HCT116 (cell line): Measurements from ENCODE around the gene APBB2. TPM values are rescaled to one million over a fixed set of nuclear protein-coding genes. Genes with fewer than 3 reads are reported as not detected.

Experiments used
- ATAC-seq: fragments of 200-7000 bp; cut with Tn5 transposase; 2 replicates; pipeline ENCODE4 v1.9.1; 2020; ENCODE audit warnings: mild to moderate bottlenecking, moderate library complexity
- BruUV-seq: library from RNA; stranded (reverse); fragments of 400-500 nt; replicated peaks from 2 replicates; lab custom pipeline; 2021; lab: Mats Ljungman, UMichigan
- CTCF ChIA-PET: fragments of 300-600 bp; sonication (Branson Sonifier 250); formaldehyde crosslinking; loops from one replicate; lab custom pipeline; 2021; ENCODE audit warnings: antibody characterized with exemption; lab: Charles Lee
- POLR2A ChIA-PET: fragments of 300-600, 350-600 bp; sonication (Branson Sonifier 250); formaldehyde crosslinking; loops from one replicate; lab custom pipeline; 2021; ENCODE audit warnings: antibody characterized with exemption; lab: Charles Lee
- RAD21 ChIA-PET, 2 experiments: fragments of 300-600 bp; sonication (Branson Sonifier 250); formaldehyde crosslinking; loops; one replicate each; lab custom pipeline; 2023; ENCODE audit warnings: low total read pairs in 2 of 2; ENCODE audit not compliant: uncharacterized antibody in 2 of 2, unreplicated experiment in 2 of 2, low non-redundant PET in 1 of 2; lab: Charles Lee
- DNase-seq: peaks from one replicate; pipeline ENCODE4 v3.0.0-alpha.2; 2010; ENCODE audit warnings: low read depth, low spot score
- H2AFZ ChIP-seq: fragments of 200-600 bp; shearing (Covaris generic), sonication (generic); 2 replicates; pipeline ENCODE4 v1.6.1; 2017; ENCODE audit warnings: low read depth, mixed run types, mixed read lengths, antibody characterized with exemption, low read length; ENCODE audit not compliant: poor library complexity, severe bottlenecking
- H3K27ac ChIP-seq: 2 replicates; pipeline ENCODE4 v1.5.1; 2012; ENCODE audit warnings: low read depth, low read length
- H3K27me3 ChIP-seq: fragments of 200-600 bp; sonication (generic); 2 replicates; pipeline ENCODE4 v1.6.1; 2016; ENCODE audit warnings: mixed run types, low read length, mixed read lengths; ENCODE audit not compliant: insufficient read depth
- H3K36me3 ChIP-seq, 2 experiments: fragments of 200-500 bp in 1 of 2; fragments of 200-600 bp in 1 of 2; sonication (Bioruptor generic) in 1 of 2; sonication (generic) in 1 of 2; 2 replicates each; pipeline versions ENCODE4 v1.5.1 to v1.6.1; 2014 to 2016; ENCODE audit warnings: low read length in 2 of 2, inconsistent platforms in 1 of 2, mixed read lengths in 1 of 2, mixed run types in 1 of 2; ENCODE audit not compliant: insufficient read depth in 2 of 2, control insufficient read depth in 1 of 2
- H3K4me1 ChIP-seq, 2 experiments: fragments of 200-600 bp in 1 of 2; sonication (generic) in 1 of 2; 2 replicates each; pipeline versions ENCODE4 v1.5.1 to v1.6.1; 2012 to 2017; ENCODE audit warnings: low read length in 2 of 2, inconsistent platforms in 1 of 2, mild to moderate bottlenecking in 1 of 2, mixed read lengths in 1 of 2, mixed run types in 1 of 2, moderate library complexity in 1 of 2; ENCODE audit not compliant: insufficient read depth in 2 of 2, control insufficient read depth in 1 of 2
- H3K4me2 ChIP-seq: fragments of 200-600 bp; sonication (generic); 2 replicates; pipeline ENCODE4 v1.6.1; 2017; ENCODE audit warnings: mixed run types, low read length, mixed read lengths
- H3K4me3 ChIP-seq, 2 experiments: fragments of 200-600 bp in 1 of 2; sonication (generic) in 1 of 2; replicated peaks in 1 of 2; 2 replicates each; pipeline ENCODE4 v1.5.1; 2011 to 2016; ENCODE audit warnings: low read length in 2 of 2, control low read depth in 1 of 2, low read depth in 1 of 2, mild to moderate bottlenecking in 1 of 2, mixed read lengths in 1 of 2, mixed run types in 1 of 2
- H3K79me2 ChIP-seq: fragments of 200-600 bp; sonication (generic); 2 replicates; pipeline ENCODE4 v1.6.1; 2017; ENCODE audit warnings: mild to moderate bottlenecking, mixed run types, low read length, moderate library complexity, mixed read lengths; ENCODE audit not compliant: insufficient read depth
- H3K9ac ChIP-seq: fragments of 200-600 bp; sonication (generic); 2 replicates; pipeline ENCODE4 v1.6.1; 2016; ENCODE audit warnings: low read length, mixed read lengths
- H3K9me2 ChIP-seq: fragments of 200-600 bp; sonication (generic), shearing (Covaris generic); 2 replicates; pipeline ENCODE4 v1.6.1; 2017; ENCODE audit warnings: mixed run types, mild to moderate bottlenecking, moderate library complexity; ENCODE audit not compliant: insufficient read depth
- H3K9me3 ChIP-seq, 2 experiments: fragments of 200-500 bp in 1 of 2; fragments of 200-600 bp in 1 of 2; sonication (Bioruptor generic) in 1 of 2; sonication (generic) in 1 of 2; 2 replicates each; pipeline ENCODE4 v1.6.1; 2014 to 2017; ENCODE audit warnings: low read length in 2 of 2, mixed read lengths in 2 of 2, inconsistent platforms in 1 of 2, low read depth in 1 of 2, mild to moderate bottlenecking in 1 of 2, mixed run types in 1 of 2, moderate library complexity in 1 of 2; ENCODE audit not compliant: control insufficient read depth in 1 of 2, insufficient read depth in 1 of 2
- H4K20me1 ChIP-seq: fragments of 200-600 bp; sonication (generic), shearing (Covaris generic); 2 replicates; pipeline ENCODE4 v1.6.1; 2017; ENCODE audit warnings: mixed run types, mild to moderate bottlenecking, moderate library complexity; ENCODE audit not compliant: insufficient read depth
- CTCF ChIP-seq, 3 experiments: fragments of 200-600 bp in 1 of 3; sonication (generic) in 1 of 3; IDR thresholded peaks in 2 of 3; conservative IDR thresholded peaks in 1 of 3; 2 replicates each; pipeline ENCODE4 v1.5.1; 2012 to 2017; ENCODE audit warnings: low read depth in 2 of 3, low read length in 2 of 3, antibody characterized with exemption in 1 of 3, borderline replicate concordance in 1 of 3, control low read depth in 1 of 3, mild to moderate bottlenecking in 1 of 3, mixed read lengths in 1 of 3, mixed run types in 1 of 3, moderate library complexity in 1 of 3; ENCODE audit not compliant: insufficient read depth in 1 of 3
- JUND ChIP-seq: IDR thresholded peaks from 2 replicates; pipeline ENCODE4 v1.6.1; 2012
- POLR2A ChIP-seq: IDR thresholded peaks from 2 replicates; pipeline ENCODE4 v1.7.0; 2011; ENCODE audit warnings: borderline replicate concordance; ENCODE audit not compliant: insufficient read depth, insufficient read length; ENCODE audit errors: extremely low read depth
- SRF ChIP-seq: IDR thresholded peaks from 2 replicates; pipeline ENCODE4 v1.6.1; 2012; ENCODE audit warnings: low read depth
- TCF7L2 ChIP-seq: IDR thresholded peaks from 2 replicates; pipeline ENCODE4 v1.7.0; 2011; ENCODE audit warnings: borderline replicate concordance, inconsistent platforms; ENCODE audit not compliant: insufficient read depth, insufficient read length; ENCODE audit errors: extremely low read depth
- YY1 ChIP-seq: IDR thresholded peaks from 2 replicates; pipeline ENCODE4 v1.6.1; 2011; ENCODE audit warnings: low read length, low read depth, moderate library complexity, mild to moderate bottlenecking; ENCODE audit not compliant: insufficient replicate concordance; ENCODE audit errors: extremely low read depth
- ZBTB33 ChIP-seq: IDR thresholded peaks from 2 replicates; pipeline ENCODE4 v1.6.1; 2011; ENCODE audit warnings: mild to moderate bottlenecking, low read length, moderate library complexity; ENCODE audit not compliant: insufficient replicate concordance; ENCODE audit errors: extremely low read depth
- ZFX ChIP-seq: fragments of 450-650 bp; IDR thresholded peaks from 2 replicates; pipeline ENCODE4 v1.6.1; 2017
- intact Hi-C: fragments of 100-400 bp; cut with micrococcal nuclease; formaldehyde crosslinking; loops from 2 replicates; pipeline ENCODE4 v1.10.0; 2022
- total RNA-seq: library from RNA; stranded (reverse); gene quantifications from one replicate; pipeline ENCODE4 v1.2.1, GENCODE V29; 2021; ENCODE audit not compliant: unreplicated experiment
- TF ChIP-seq, protein P1 (sequence below): IDR thresholded peaks from 2 replicates; pipeline ENCODE4 v1.6.1; 2012; ENCODE audit warnings: low read depth

APBB2 gene
- total RNA-seq, 1 experiment from 2014 or later = 72.5 TPM

DNA sequence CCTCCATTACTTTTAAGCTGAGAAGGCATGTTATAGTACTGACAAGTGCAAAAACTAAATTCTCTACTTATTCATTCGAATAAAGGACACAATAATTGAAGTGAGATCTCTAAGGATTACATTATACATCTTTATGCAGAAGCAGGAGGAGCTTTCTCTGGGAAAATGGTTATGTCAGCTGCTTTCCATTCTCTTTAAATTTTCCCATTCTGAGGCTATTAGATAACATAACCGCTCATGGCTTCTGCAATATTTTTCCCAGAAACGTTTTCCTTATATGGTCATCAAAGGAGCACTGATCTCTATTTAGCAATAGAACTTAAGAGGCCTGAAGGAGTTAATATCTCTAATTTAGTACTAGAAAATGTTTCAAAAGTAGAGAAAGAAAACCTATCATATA lies 243.0 kb downstream of the APBB2 start:
- POLR2A ChIA-PET = no interaction called here
- intact Hi-C loops = no loop called here
- no TSS peak for BruUV-seq

DNA sequence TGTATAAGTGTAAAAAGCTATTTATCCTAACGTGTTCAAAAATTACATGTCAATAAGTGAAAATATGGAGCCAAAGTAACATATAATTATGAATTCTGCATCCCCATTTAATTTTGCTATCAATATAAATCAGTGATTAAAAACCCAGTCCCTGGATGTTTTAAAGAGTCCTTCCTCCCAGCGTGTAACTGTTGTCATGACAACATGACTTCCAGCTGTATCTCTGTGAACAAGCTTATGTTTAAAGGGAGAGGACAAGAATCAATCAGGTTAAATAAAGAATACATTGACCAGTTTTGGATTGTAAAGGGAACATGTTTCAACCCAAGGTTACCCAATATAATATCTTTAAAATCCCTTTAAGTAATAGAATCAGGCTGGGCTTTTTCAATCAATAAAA lies 244.8 kb downstream of the APBB2 start:
- H2AFZ ChIP-seq = no peak overlapping the region
- DNase-seq (no peak), ATAC-seq (no peak)
- POLR2A ChIA-PET = no interaction called here
- no peaks in the 10 kb centered on the region for H4K20me1 ChIP-seq
- intact Hi-C loops = no loop called here
- RAD21 ChIA-PET = no interaction called here
- no TSS peak for BruUV-seq
- H3K79me2 ChIP-seq = peaks cover 14% of the 10 kb centered on the region; the same call in 1 of the 2 replicates
- H3K9me3 ChIP-seq = no peaks in the 10 kb centered on the region
- H3K9ac ChIP-seq = no peak overlapping the region
- CTCF ChIA-PET = no interaction called here
- no peaks in the 10 kb centered on the region for H3K9me2 ChIP-seq
- no peak overlapping the region for H3K4me2 ChIP-seq
- no peak overlapping the region for H3K4me3 ChIP-seq
- H3K27me3 ChIP-seq = no peaks in the 10 kb centered on the region
- H3K27ac ChIP-seq = no peak overlapping the region
- no peaks in the 10 kb centered on the region for H3K36me3 ChIP-seq
- H3K4me1 ChIP-seq = no peaks in the 10 kb centered on the region
- TF ChIP-seq CTCF (IDR thresholded peaks at IDR 0.05 in 2 of 3, conservative IDR thresholded peaks at IDR 0.05 in 1 of 3; ENCODE audit: borderline replicate concordance in 1 of 3, insufficient read depth in 1 of 3, low read depth in 2 of 3, low read length in 2 of 3) (no peak), TCF7L2 (no peak), JUND (no peak), YY1 (no peak), ZFX (no peak), SRF (no peak)
- TF ChIP-seq, protein P1, sequence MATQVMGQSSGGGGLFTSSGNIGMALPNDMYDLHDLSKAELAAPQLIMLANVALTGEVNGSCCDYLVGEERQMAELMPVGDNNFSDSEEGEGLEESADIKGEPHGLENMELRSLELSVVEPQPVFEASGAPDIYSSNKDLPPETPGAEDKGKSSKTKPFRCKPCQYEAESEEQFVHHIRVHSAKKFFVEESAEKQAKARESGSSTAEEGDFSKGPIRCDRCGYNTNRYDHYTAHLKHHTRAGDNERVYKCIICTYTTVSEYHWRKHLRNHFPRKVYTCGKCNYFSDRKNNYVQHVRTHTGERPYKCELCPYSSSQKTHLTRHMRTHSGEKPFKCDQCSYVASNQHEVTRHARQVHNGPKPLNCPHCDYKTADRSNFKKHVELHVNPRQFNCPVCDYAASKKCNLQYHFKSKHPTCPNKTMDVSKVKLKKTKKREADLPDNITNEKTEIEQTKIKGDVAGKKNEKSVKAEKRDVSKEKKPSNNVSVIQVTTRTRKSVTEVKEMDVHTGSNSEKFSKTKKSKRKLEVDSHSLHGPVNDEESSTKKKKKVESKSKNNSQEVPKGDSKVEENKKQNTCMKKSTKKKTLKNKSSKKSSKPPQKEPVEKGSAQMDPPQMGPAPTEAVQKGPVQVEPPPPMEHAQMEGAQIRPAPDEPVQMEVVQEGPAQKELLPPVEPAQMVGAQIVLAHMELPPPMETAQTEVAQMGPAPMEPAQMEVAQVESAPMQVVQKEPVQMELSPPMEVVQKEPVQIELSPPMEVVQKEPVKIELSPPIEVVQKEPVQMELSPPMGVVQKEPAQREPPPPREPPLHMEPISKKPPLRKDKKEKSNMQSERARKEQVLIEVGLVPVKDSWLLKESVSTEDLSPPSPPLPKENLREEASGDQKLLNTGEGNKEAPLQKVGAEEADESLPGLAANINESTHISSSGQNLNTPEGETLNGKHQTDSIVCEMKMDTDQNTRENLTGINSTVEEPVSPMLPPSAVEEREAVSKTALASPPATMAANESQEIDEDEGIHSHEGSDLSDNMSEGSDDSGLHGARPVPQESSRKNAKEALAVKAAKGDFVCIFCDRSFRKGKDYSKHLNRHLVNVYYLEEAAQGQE = no peak

More for the DNA sequence above, 243.0 kb downstream of the APBB2 start:
- Histone ChIP-seq H3K27me3 (no peaks in the 10 kb centered on the region), H3K9me2 (no peaks in the 10 kb centered on the region), H2AFZ (no peak overlapping the region), H3K4me2 (no peak overlapping the region), H3K27ac (no peak overlapping the region), H3K9ac (no peak overlapping the region), H3K9me3 (no peaks in the 10 kb centered on the region), H3K4me1 (peaks cover 0 to 1% of the 10 kb centered on the region in 2 experiments; a peak in 2 of 4 replicates), H3K79me2 (peaks cover 14% of the 10 kb centered on the region), H3K36me3 (no peaks in the 10 kb centered on the region), H3K4me3 (no peak overlapping the region), H4K20me1 (0 out of 2 replicates have a peak, but pooled peaks cover 4% of the 10 kb centered on the region)
- ChIA-PET CTCF (no interaction called here), RAD21 (no interaction called here)
- ATAC-seq (no peak), DNase-seq (no peak)
- TF ChIP-seq JUND (no peak), ZFX (no peak), POLR2A (no peak), ZBTB33 (no peak)
